GM23338 (cell line): ENCODE results near the gene SELENOK.

Experiments used
- CREB1 ChIP-seq: fragments of 250-450 bp; sonication (Bioruptor Pico); IDR thresholded peaks from 2 replicates; pipeline ENCODE4 v1.5.0; 2020; ENCODE audit warnings: low read depth, mild to moderate bottlenecking, moderate library complexity
- EZH2 ChIP-seq: fragments of 200-600 bp; sonication (generic); IDR thresholded peaks from one replicate; pipeline ENCODE4 v1.8.0; 2017; ENCODE audit warnings: antibody characterized with exemption, mild to moderate bottlenecking, low read depth; ENCODE audit not compliant: unreplicated experiment
- EZH2phosphoT487 ChIP-seq: fragments of 200-600 bp; sonication (generic); IDR thresholded peaks from one replicate; pipeline ENCODE4 v1.8.1; 2018; ENCODE audit warnings: antibody characterized with exemption; ENCODE audit not compliant: unreplicated experiment
- POLR2AphosphoS5 ChIP-seq: IDR thresholded peaks from 2 replicates; pipeline ENCODE4 v1.6.1; 2016; ENCODE audit warnings: antibody characterized with exemption, low read depth
- STAT1 ChIP-seq: IDR thresholded peaks from one replicate; pipeline ENCODE4 v1.6.1; 2016; ENCODE audit warnings: antibody characterized with exemption; ENCODE audit not compliant: unreplicated experiment
- ZNF114 ChIP-seq: fragments of 250-450 bp; sonication (Bioruptor Pico); IDR thresholded peaks from 2 replicates; pipeline ENCODE4 v1.5.0; 2020; ENCODE audit warnings: mild to moderate bottlenecking, moderate library complexity
- TF ChIP-seq, protein P1 (sequence below), 2 experiments: fragments of 200-600 bp in 1 of 2; sonication (generic) in 1 of 2; conservative IDR thresholded peaks; 2 replicates each; pipeline versions ENCODE4 v1.5.1 to v1.6.1; 2016 to 2017; ENCODE audit warnings: antibody characterized with exemption in 2 of 2, low read depth in 2 of 2, mild to moderate bottlenecking in 2 of 2, moderate library complexity in 1 of 2
- TF ChIP-seq, protein P2 (sequence below): IDR thresholded peaks from one replicate; pipeline ENCODE4 v1.6.1; 2018; ENCODE audit warnings: antibody characterized with exemption; ENCODE audit not compliant: unreplicated experiment

DNA sequence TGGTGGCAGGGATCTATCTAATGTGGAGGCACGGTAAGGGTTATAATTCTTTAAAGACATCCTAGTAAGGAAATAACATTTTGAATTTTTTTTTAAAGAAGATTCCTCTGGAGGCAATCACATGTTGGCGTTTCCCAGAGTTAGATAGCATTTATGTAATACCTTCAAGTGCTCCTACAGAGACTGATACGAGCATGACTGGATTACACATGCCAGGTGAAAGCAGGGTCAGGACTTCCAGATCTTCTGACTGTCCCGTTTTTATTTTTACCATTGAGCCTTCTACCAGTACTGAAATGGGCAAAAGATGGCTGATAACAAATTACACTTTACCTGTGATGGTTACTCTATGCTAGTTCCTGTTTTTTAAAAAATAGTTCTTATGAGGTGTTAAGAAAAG, 31.5 kb downstream of the SELENOK start:
- TF ChIP-seq, protein P1, sequence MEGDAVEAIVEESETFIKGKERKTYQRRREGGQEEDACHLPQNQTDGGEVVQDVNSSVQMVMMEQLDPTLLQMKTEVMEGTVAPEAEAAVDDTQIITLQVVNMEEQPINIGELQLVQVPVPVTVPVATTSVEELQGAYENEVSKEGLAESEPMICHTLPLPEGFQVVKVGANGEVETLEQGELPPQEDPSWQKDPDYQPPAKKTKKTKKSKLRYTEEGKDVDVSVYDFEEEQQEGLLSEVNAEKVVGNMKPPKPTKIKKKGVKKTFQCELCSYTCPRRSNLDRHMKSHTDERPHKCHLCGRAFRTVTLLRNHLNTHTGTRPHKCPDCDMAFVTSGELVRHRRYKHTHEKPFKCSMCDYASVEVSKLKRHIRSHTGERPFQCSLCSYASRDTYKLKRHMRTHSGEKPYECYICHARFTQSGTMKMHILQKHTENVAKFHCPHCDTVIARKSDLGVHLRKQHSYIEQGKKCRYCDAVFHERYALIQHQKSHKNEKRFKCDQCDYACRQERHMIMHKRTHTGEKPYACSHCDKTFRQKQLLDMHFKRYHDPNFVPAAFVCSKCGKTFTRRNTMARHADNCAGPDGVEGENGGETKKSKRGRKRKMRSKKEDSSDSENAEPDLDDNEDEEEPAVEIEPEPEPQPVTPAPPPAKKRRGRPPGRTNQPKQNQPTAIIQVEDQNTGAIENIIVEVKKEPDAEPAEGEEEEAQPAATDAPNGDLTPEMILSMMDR (conservative IDR thresholded peaks at IDR 0.05; ENCODE audit: low read depth in 2 of 2), result no peak
- TF ChIP-seq CREB1 (no peak), EZH2phosphoT487 (no peak), EZH2 (no peak), POLR2AphosphoS5 (no peak), STAT1 (no peak), ZNF114 (CRISPR knock-in tag) (no peak)
- TF ChIP-seq, protein P2, sequence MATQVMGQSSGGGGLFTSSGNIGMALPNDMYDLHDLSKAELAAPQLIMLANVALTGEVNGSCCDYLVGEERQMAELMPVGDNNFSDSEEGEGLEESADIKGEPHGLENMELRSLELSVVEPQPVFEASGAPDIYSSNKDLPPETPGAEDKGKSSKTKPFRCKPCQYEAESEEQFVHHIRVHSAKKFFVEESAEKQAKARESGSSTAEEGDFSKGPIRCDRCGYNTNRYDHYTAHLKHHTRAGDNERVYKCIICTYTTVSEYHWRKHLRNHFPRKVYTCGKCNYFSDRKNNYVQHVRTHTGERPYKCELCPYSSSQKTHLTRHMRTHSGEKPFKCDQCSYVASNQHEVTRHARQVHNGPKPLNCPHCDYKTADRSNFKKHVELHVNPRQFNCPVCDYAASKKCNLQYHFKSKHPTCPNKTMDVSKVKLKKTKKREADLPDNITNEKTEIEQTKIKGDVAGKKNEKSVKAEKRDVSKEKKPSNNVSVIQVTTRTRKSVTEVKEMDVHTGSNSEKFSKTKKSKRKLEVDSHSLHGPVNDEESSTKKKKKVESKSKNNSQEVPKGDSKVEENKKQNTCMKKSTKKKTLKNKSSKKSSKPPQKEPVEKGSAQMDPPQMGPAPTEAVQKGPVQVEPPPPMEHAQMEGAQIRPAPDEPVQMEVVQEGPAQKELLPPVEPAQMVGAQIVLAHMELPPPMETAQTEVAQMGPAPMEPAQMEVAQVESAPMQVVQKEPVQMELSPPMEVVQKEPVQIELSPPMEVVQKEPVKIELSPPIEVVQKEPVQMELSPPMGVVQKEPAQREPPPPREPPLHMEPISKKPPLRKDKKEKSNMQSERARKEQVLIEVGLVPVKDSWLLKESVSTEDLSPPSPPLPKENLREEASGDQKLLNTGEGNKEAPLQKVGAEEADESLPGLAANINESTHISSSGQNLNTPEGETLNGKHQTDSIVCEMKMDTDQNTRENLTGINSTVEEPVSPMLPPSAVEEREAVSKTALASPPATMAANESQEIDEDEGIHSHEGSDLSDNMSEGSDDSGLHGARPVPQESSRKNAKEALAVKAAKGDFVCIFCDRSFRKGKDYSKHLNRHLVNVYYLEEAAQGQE, result no peak
